ENCODE results near the gene JAG1. TPM values are rescaled to one million over a fixed set of nuclear protein-coding genes. Genes with fewer than 3 reads are reported as not detected.

Gene JAG1
- total and polyA plus RNA-seq, 9 of the 15 experiments (the other 6 are each of a cell fraction or from before 2014, with no cell fraction given) = 0.04 to 0.40 (median 0.07) TPM

DNA sequence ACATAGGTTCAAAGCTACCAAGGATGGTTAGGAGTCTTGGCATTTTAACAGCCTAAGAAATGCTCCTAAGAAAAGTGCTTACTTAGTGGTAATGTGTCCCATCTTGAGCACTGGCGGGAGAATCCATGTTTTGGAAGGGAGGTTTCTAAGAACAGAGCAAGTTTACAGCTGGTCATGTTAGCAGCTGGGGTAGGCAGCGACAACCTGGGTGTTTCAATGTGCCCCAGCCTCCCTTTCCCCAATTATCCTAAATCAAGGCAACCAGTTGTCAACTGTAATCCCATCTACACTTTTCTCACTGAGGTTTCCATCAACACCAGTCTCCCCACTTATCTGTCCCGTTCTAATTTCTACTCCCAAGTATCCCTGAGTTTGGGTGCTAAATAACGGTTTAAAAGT is 1.6 kb upstream of the JAG1 start:
- intact Hi-C loops (cut with micrococcal nuclease) = loop anchor here (2.0 kb wide), 1 partner anchor 21 kb away; no protein-coding TSS in a partner anchor
- no TSS peak for BruUV-seq (replicated peaks)
- TF ChIP-seq HNRNPLL (IDR thresholded peaks at IDR 0.05; ENCODE audit: low read depth, low read length, poor library complexity, severe bottlenecking) (no peak), PURB (CRISPR knock-in tag; IDR thresholded peaks at IDR 0.05; ENCODE audit: low read depth) (no peak), HDAC2 (IDR thresholded peaks at IDR 0.05) (no peak), SETDB1 (IDR thresholded peaks at IDR 0.05; ENCODE audit: low read length) (no peak), NR1H2 (CRISPR knock-in tag; IDR thresholded peaks at IDR 0.05) (no peak), OTX1 (CRISPR knock-in tag; IDR thresholded peaks at IDR 0.05) (no peak), PTTG1 (tag; IDR thresholded peaks at IDR 0.05; ENCODE audit: low read depth) (no peak), ZNF212 (CRISPR knock-in tag; IDR thresholded peaks at IDR 0.05) (no peak), ZC3H4 (CRISPR knock-in tag; IDR thresholded peaks at IDR 0.05; ENCODE audit: borderline replicate concordance) (no peak)
- TF ChIP-seq, protein P1, sequence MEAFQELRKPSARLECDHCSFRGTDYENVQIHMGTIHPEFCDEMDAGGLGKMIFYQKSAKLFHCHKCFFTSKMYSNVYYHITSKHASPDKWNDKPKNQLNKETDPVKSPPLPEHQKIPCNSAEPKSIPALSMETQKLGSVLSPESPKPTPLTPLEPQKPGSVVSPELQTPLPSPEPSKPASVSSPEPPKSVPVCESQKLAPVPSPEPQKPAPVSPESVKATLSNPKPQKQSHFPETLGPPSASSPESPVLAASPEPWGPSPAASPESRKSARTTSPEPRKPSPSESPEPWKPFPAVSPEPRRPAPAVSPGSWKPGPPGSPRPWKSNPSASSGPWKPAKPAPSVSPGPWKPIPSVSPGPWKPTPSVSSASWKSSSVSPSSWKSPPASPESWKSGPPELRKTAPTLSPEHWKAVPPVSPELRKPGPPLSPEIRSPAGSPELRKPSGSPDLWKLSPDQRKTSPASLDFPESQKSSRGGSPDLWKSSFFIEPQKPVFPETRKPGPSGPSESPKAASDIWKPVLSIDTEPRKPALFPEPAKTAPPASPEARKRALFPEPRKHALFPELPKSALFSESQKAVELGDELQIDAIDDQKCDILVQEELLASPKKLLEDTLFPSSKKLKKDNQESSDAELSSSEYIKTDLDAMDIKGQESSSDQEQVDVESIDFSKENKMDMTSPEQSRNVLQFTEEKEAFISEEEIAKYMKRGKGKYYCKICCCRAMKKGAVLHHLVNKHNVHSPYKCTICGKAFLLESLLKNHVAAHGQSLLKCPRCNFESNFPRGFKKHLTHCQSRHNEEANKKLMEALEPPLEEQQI (IDR thresholded peaks at IDR 0.05) = no peak
- TF ChIP-seq, protein P2, sequence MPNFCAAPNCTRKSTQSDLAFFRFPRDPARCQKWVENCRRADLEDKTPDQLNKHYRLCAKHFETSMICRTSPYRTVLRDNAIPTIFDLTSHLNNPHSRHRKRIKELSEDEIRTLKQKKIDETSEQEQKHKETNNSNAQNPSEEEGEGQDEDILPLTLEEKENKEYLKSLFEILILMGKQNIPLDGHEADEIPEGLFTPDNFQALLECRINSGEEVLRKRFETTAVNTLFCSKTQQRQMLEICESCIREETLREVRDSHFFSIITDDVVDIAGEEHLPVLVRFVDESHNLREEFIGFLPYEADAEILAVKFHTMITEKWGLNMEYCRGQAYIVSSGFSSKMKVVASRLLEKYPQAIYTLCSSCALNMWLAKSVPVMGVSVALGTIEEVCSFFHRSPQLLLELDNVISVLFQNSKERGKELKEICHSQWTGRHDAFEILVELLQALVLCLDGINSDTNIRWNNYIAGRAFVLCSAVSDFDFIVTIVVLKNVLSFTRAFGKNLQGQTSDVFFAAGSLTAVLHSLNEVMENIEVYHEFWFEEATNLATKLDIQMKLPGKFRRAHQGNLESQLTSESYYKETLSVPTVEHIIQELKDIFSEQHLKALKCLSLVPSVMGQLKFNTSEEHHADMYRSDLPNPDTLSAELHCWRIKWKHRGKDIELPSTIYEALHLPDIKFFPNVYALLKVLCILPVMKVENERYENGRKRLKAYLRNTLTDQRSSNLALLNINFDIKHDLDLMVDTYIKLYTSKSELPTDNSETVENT (CRISPR knock-in tag; IDR thresholded peaks at IDR 0.05) = no peak
- TF ChIP-seq, protein P3, sequence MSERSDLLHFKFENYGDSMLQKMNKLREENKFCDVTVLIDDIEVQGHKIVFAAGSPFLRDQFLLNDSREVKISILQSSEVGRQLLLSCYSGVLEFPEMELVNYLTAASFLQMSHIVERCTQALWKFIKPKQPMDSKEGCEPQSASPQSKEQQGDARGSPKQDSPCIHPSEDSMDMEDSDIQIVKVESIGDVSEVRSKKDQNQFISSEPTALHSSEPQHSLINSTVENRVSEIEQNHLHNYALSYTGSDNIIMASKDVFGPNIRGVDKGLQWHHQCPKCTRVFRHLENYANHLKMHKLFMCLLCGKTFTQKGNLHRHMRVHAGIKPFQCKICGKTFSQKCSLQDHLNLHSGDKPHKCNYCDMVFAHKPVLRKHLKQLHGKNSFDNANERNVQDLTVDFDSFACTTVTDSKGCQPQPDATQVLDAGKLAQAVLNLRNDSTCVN (CRISPR knock-in tag; IDR thresholded peaks at IDR 0.05) = no peak
- TF ChIP-seq, protein P4, sequence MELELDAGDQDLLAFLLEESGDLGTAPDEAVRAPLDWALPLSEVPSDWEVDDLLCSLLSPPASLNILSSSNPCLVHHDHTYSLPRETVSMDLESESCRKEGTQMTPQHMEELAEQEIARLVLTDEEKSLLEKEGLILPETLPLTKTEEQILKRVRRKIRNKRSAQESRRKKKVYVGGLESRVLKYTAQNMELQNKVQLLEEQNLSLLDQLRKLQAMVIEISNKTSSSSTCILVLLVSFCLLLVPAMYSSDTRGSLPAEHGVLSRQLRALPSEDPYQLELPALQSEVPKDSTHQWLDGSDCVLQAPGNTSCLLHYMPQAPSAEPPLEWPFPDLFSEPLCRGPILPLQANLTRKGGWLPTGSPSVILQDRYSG (tag; conservative IDR thresholded peaks at IDR 0.05; ENCODE audit: low read depth) = no peak
- TF ChIP-seq, protein P5, sequence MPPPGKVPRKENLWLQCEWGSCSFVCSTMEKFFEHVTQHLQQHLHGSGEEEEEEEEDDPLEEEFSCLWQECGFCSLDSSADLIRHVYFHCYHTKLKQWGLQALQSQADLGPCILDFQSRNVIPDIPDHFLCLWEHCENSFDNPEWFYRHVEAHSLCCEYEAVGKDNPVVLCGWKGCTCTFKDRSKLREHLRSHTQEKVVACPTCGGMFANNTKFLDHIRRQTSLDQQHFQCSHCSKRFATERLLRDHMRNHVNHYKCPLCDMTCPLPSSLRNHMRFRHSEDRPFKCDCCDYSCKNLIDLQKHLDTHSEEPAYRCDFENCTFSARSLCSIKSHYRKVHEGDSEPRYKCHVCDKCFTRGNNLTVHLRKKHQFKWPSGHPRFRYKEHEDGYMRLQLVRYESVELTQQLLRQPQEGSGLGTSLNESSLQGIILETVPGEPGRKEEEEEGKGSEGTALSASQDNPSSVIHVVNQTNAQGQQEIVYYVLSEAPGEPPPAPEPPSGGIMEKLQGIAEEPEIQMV (tag; conservative IDR thresholded peaks at IDR 0.05; ENCODE audit: low read depth) = no peak

More for the DNA sequence above, 1.6 kb upstream of the JAG1 start:
- Histone ChIP-seq H2AFZ (ENCODE audit: low read depth, low read length) (no peak overlapping the region), H3K9me1 (ENCODE audit: control insufficient read depth, insufficient read depth, low read length) (no peaks in the 10 kb centered on the region), H3K4me2 (ENCODE audit: insufficient read depth, low read length) (no peak overlapping the region), H3K9ac (ENCODE audit: insufficient read depth in 1 of 2, low read depth in 2 of 2, low read length in 2 of 2) (no peak overlapping the region), H3K79me2 (ENCODE audit: control insufficient read depth, insufficient read depth, low read length) (no peaks in the 10 kb centered on the region), H3K36me3 (ENCODE audit: control insufficient read depth, insufficient read depth, low read length) (no peaks in the 10 kb centered on the region), H3K9me3 (replicated peaks; ENCODE audit: control insufficient read depth, insufficient read depth, low read depth, low read length) (no peaks in the 10 kb centered on the region), H3K4me1 (replicated peaks in 1 of 2; ENCODE audit: control insufficient read depth in 2 of 2, insufficient read depth in 2 of 2, low read length in 2 of 2) (peaks cover 0 to 35% of the 10 kb centered on the region in 2 experiments; a peak in 2 of 5 replicates), H3K27ac (ENCODE audit: extremely low read depth, low read depth, low read length) (no peak overlapping the region), H3K4me3 (no peak overlapping the region), H3K27me3 (ENCODE audit: control insufficient read depth in 2 of 2, insufficient read depth in 2 of 2, low read length in 2 of 2) (peaks cover 3 to 27% of the 10 kb centered on the region in 2 experiments), H4K20me1 (replicated peaks; ENCODE audit: control insufficient read depth, insufficient read depth, low read length) (no peaks in the 10 kb centered on the region)
- in situ Hi-C loops (cut with MboI) = no loop called here
- POLR2A ChIA-PET = interaction anchor here (0.6 to 0.7 kb wide), 2 partner anchors 14 to 233 kb away, joined by 3 to 4 read pairs; no protein-coding TSS in a partner anchor
- CTCF ChIA-PET (ENCODE audit: low intra/inter-chr PET ratio) = no interaction called here
- ATAC-seq (no peak), DNase-seq (ENCODE audit: extremely low read depth in 1 of 4, low spot score in 3 of 4) (no peak), FAIRE-seq (no peak)
- 20% methylated on average over 4 of the region's 4 CpGs for WGBS (ENCODE audit: insufficient coverage, low coverage, missing lambda C conversion rate)

Data from K562 (cell line).